ENCODE data around the gene MAPK10. TPM values are rescaled to one million over a fixed set of nuclear protein-coding genes. Genes with fewer than 3 reads are reported as not detected.

The MAPK10 gene
- total RNA-seq, 1 experiment from 2014 or later: 5.2 TPM

- TF ChIP-seq, protein P1, sequence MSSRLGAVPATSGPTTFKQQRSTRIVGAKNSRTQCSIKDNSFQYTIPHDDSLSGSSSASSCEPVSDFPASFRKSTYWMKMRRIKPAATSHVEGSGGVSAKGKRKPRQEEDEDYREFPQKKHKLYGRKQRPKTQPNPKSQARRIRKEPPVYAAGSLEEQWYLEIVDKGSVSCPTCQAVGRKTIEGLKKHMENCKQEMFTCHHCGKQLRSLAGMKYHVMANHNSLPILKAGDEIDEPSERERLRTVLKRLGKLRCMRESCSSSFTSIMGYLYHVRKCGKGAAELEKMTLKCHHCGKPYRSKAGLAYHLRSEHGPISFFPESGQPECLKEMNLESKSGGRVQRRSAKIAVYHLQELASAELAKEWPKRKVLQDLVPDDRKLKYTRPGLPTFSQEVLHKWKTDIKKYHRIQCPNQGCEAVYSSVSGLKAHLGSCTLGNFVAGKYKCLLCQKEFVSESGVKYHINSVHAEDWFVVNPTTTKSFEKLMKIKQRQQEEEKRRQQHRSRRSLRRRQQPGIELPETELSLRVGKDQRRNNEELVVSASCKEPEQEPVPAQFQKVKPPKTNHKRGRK (CRISPR knock-in tag; IDR thresholded peaks at IDR 0.05; ENCODE audit: borderline replicate concordance): no peak
These were observed 57.6 kb downstream of the MAPK10 start (continued) for GRCh38 chr4:86302251-86302650.

DNA sequence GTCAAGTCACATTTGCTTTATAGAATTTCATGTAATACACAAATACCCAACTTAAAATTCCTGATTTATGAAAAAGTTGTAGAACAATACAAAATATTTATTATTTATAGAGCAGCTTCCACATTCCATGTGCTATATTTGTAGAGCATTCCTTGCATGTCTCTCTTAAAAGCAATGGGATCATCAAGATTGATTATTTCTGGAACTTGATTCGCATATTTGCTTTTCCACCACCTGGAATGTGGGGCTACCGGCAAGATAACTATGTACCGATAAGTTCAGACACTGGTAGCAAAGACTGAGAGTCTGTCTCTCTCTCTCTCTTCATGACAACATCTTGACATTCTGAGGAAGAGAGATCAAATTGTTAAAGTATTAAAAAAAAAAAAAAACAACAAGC, 59.3 kb downstream of the MAPK10 start:
- peaks cover 14% of the 10 kb centered on the region for H3K4me1 Mint-ChIP-seq
- H3K9me3 Mint-ChIP-seq: peaks cover 7% of the 10 kb centered on the region
- no peak for ATAC-seq
- CTCF ChIA-PET: no interaction called here
- TF ChIP-seq, protein P2, sequence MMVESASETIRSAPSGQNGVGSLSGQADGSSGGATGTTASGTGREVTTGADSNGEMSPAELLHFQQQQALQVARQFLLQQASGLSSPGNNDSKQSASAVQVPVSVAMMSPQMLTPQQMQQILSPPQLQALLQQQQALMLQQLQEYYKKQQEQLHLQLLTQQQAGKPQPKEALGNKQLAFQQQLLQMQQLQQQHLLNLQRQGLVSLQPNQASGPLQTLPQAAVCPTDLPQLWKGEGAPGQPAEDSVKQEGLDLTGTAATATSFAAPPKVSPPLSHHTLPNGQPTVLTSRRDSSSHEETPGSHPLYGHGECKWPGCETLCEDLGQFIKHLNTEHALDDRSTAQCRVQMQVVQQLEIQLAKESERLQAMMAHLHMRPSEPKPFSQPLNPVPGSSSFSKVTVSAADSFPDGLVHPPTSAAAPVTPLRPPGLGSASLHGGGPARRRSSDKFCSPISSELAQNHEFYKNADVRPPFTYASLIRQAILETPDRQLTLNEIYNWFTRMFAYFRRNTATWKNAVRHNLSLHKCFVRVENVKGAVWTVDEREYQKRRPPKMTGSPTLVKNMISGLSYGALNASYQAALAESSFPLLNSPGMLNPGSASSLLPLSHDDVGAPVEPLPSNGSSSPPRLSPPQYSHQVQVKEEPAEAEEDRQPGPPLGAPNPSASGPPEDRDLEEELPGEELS (CRISPR knock-in tag; IDR thresholded peaks at IDR 0.05): no peak
- TF ChIP-seq ZBTB43 (CRISPR knock-in tag; IDR thresholded peaks at IDR 0.05) (no peak), FOXK1 (CRISPR knock-in tag; IDR thresholded peaks at IDR 0.05) (no peak), ATF2 (CRISPR knock-in tag; IDR thresholded peaks at IDR 0.05; ENCODE audit: borderline replicate concordance, low read depth) (no peak), NFE2L1 (CRISPR knock-in tag; IDR thresholded peaks at IDR 0.05) (no peak), SP1 (CRISPR knock-in tag; conservative IDR thresholded peaks at IDR 0.05) (no peak), SOX15 (CRISPR knock-in tag; IDR thresholded peaks at IDR 0.05) (no peak), TEAD1 (CRISPR knock-in tag; IDR thresholded peaks at IDR 0.05) (no peak)
- TF ChIP-seq, protein P3, sequence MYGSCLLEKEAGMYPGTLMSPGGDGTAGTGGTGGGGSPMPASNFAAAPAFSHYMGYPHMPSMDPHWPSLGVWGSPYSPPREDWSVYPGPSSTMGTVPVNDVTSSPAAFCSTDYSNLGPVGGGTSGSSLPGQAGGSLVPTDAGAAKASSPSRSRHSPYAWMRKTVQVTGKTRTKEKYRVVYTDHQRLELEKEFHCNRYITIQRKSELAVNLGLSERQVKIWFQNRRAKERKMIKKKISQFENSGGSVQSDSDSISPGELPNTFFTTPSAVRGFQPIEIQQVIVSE (CRISPR knock-in tag; IDR thresholded peaks at IDR 0.05; ENCODE audit: borderline replicate concordance): no peak
- no peak overlapping the region for H3K27ac Mint-ChIP-seq
- H3K27me3 Mint-ChIP-seq (ENCODE audit: low read depth): no peaks in the 10 kb centered on the region
- no peak overlapping the region for H3K4me3 Mint-ChIP-seq
- no peak for DNase-seq (ENCODE audit: low spot score)
- H3K36me3 Mint-ChIP-seq: no peaks in the 10 kb centered on the region; the same call in 1 of the 2 replicates
- POLR2A ChIA-PET: no interaction called here

- ChIA-PET POLR2A (no interaction called here), CTCF (no interaction called here)
- ATAC-seq: peak; percentile 87
- Mint-ChIP-seq H3K36me3 (no peaks in the 10 kb centered on the region), H3K9me3 (no peaks in the 10 kb centered on the region), H3K27ac (no peak overlapping the region), H3K4me3 (no peak overlapping the region), H3K4me1 (peaks cover 29% of the 10 kb centered on the region), H3K27me3 (ENCODE audit: low read depth) (no peaks in the 10 kb centered on the region)
- DNase-seq (ENCODE audit: low spot score): peak; percentile 24
- no peak for TF ChIP-seq ETV6 (CRISPR knock-in tag; IDR thresholded peaks at IDR 0.05)
- TF ChIP-seq ESRRA (CRISPR knock-in tag; IDR thresholded peaks at IDR 0.05; ENCODE audit: borderline replicate concordance): no peak
- no peak for TF ChIP-seq ZBTB43 (CRISPR knock-in tag; IDR thresholded peaks at IDR 0.05)
- no peak for TF ChIP-seq STAT6 (CRISPR knock-in tag; conservative IDR thresholded peaks at IDR 0.05; ENCODE audit: low read depth)
- TF ChIP-seq FOXJ3 (CRISPR knock-in tag; IDR thresholded peaks at IDR 0.05; ENCODE audit: borderline replicate concordance): no peak
- no peak for TF ChIP-seq CREB1 (CRISPR knock-in tag; IDR thresholded peaks at IDR 0.05)
- TF ChIP-seq TCF7 (CRISPR knock-in tag; IDR thresholded peaks at IDR 0.05; ENCODE audit: low read depth): no peak
- TF ChIP-seq, protein P1 (CRISPR knock-in tag; IDR thresholded peaks at IDR 0.05; ENCODE audit: borderline replicate concordance): no peak
- no peak for TF ChIP-seq PRRX2 (CRISPR knock-in tag; IDR thresholded peaks at IDR 0.05)
- no peak for TF ChIP-seq PREB (CRISPR knock-in tag; IDR thresholded peaks at IDR 0.05; ENCODE audit: borderline replicate concordance)
These were observed 63.0 kb downstream of the MAPK10 start for GRCh38 chr4:86296865-86297264.

All from WTC11 (cell line).